ENCODE results near the gene RMI1.
"Not testable (repeated sequence)": the region's sequence is repeated elsewhere in the genome, so short reads cannot be mapped to it uniquely, and the experiment has no call there.

RMI1 gene

GRCh38 chr9:83980395-83981125 is at the start of gene RMI1:
Gene RMI1, plus strand, starts transcription at chr9:83980805. Its CDS starts 20,182 bp downstream, at chr9:84000987.
- peak; percentile 99 for DNase-seq (ENCODE audit: low spot score)

- DNase-seq (ENCODE audit: low spot score), result no peak
Measured at GRCh38 chr9:83930881-83931280, 49.7 kb upstream of the RMI1 start.

- no peak for DNase-seq (ENCODE audit: low spot score)
Measured at GRCh38 chr9:83932011-83932410, 48.6 kb upstream of the RMI1 start.

GRCh38 chr9:83932851-83933250 is 47.8 kb upstream of the RMI1 start:
- DNase-seq (ENCODE audit: low spot score), result no peak

GRCh38 chr9:83933790-83934189 is 46.8 kb upstream of the RMI1 start:
- DNase-seq (ENCODE audit: low spot score), result no peak

- no peak for DNase-seq (ENCODE audit: low spot score)
Measured at GRCh38 chr9:83934569-83935275, 45.9 kb upstream of the RMI1 start.

- no peak for DNase-seq (ENCODE audit: low spot score)
Measured at GRCh38 chr9:83935276-83935935, 45.2 kb upstream of the RMI1 start.

GRCh38 chr9:83936523-83936922 is 44.1 kb upstream of the RMI1 start:
- no peak for DNase-seq (ENCODE audit: low spot score)

GRCh38 chr9:83937861-83938455 is 42.6 kb upstream of the RMI1 start:
- DNase-seq (ENCODE audit: low spot score), result no peak

- no peak for DNase-seq (ENCODE audit: low spot score)
Measured at GRCh38 chr9:83940590-83941303, 39.9 kb upstream of the RMI1 start.

- DNase-seq (ENCODE audit: low spot score), result not testable (repeated sequence)
Measured at GRCh38 chr9:83948096-83948495, 32.5 kb upstream of the RMI1 start.

- DNase-seq (ENCODE audit: low spot score), result no peak
Measured at GRCh38 chr9:83956086-83956435, 24.5 kb upstream of the RMI1 start.

- DNase-seq (ENCODE audit: low spot score), result peak; percentile 91
Measured at GRCh38 chr9:83956436-83957247, 24.0 kb upstream of the RMI1 start.

- no peak for DNase-seq (ENCODE audit: low spot score)
Measured at GRCh38 chr9:83957248-83957513, 23.4 kb upstream of the RMI1 start.

- no peak for DNase-seq (ENCODE audit: low spot score)
Measured at GRCh38 chr9:83959061-83959460, 21.5 kb upstream of the RMI1 start.

GRCh38 chr9:83960991-83961390 is 19.6 kb upstream of the RMI1 start:
- no peak for DNase-seq (ENCODE audit: low spot score)

- no peak for DNase-seq (ENCODE audit: low spot score)
Measured at GRCh38 chr9:83962165-83962564, 18.4 kb upstream of the RMI1 start.

GRCh38 chr9:83964973-83965349 is 15.6 kb upstream of the RMI1 start:
- DNase-seq (ENCODE audit: low spot score), result no peak

- no peak for DNase-seq (ENCODE audit: low spot score)
Measured at GRCh38 chr9:83965350-83966208, 15.0 kb upstream of the RMI1 start.

GRCh38 chr9:83966209-83966582 is 14.4 kb upstream of the RMI1 start:
- no peak for DNase-seq (ENCODE audit: low spot score)

- no peak for DNase-seq (ENCODE audit: low spot score)
Measured at GRCh38 chr9:83967073-83967472, 13.5 kb upstream of the RMI1 start.

Measured in left forelimb (tissue), 1 donor.